Astrocyte (in vitro differentiated cells and primary cell): ENCODE results near the gene CHRNE. TPM values are rescaled to one million over a fixed set of nuclear protein-coding genes. Genes with fewer than 3 reads are reported as not detected.

Experiments
- DNase-seq: peaks from one replicate; pipeline ENCODE4 v3.0.0-alpha.2; 2010; ENCODE audit warnings: low read depth
- FAIRE-seq: peaks from 2 replicates; lab custom pipeline; 2011; peaks lifted over from hg19 to GRCh38; lab: Jason Lieb, UNC
- H2AFZ ChIP-seq: 2 replicates; pipeline ENCODE4 v1.6.0; 2012; ENCODE audit warnings: low read depth, low read length, inconsistent platforms
- H3K27ac ChIP-seq: 2 replicates; pipeline ENCODE4 v1.5.1; 2011; ENCODE audit warnings: low read depth, low read length, inconsistent platforms
- H3K27me3 ChIP-seq: 2 replicates; pipeline ENCODE4 v1.6.0; 2011; ENCODE audit warnings: low read length, inconsistent platforms; ENCODE audit not compliant: insufficient read depth
- H3K36me3 ChIP-seq: 2 replicates; pipeline ENCODE4 v1.5.1; 2011; ENCODE audit warnings: low read length, inconsistent platforms; ENCODE audit not compliant: insufficient read depth
- H3K4me1 ChIP-seq: 2 replicates; pipeline ENCODE4 v1.5.1; 2011; ENCODE audit warnings: low read length, inconsistent platforms; ENCODE audit not compliant: insufficient read depth
- H3K4me2 ChIP-seq: 2 replicates; pipeline ENCODE4 v1.6.0; 2012; ENCODE audit warnings: low read length, inconsistent platforms
- H3K4me3 ChIP-seq: 2 replicates; pipeline ENCODE4 v1.5.1; 2011; ENCODE audit warnings: low read depth, mild to moderate bottlenecking, low read length, inconsistent platforms; ENCODE audit not compliant: insufficient read depth
- H3K79me2 ChIP-seq: 2 replicates; pipeline ENCODE4 v1.6.0; 2012; ENCODE audit warnings: mild to moderate bottlenecking, low read length, inconsistent platforms; ENCODE audit not compliant: insufficient read depth
- H3K9ac ChIP-seq: 2 replicates; pipeline ENCODE4 v1.6.0; 2012; ENCODE audit warnings: mild to moderate bottlenecking, low read length, inconsistent platforms
- H3K9me3 ChIP-seq: 2 replicates; pipeline ENCODE4 v1.5.1; 2012; ENCODE audit warnings: low read depth, mild to moderate bottlenecking, low read length, inconsistent platforms; ENCODE audit not compliant: insufficient read depth
- H4K20me1 ChIP-seq: 2 replicates; pipeline ENCODE4 v1.6.0; 2012; ENCODE audit warnings: low read length, inconsistent platforms; ENCODE audit not compliant: insufficient read depth
- H3K27ac Mint-ChIP-seq: one replicate; pipeline ENCODE4 v1.8.0; 2021; ENCODE audit warnings: mild to moderate bottlenecking, mixed read lengths; ENCODE audit not compliant: unreplicated experiment
- H3K27me3 Mint-ChIP-seq: one replicate; pipeline ENCODE4 v1.8.0; 2021; ENCODE audit warnings: low read depth, mixed read lengths; ENCODE audit not compliant: unreplicated experiment
- H3K36me3 Mint-ChIP-seq: one replicate; pipeline ENCODE4 v1.8.0; 2021; ENCODE audit warnings: low read depth, mixed read lengths; ENCODE audit not compliant: unreplicated experiment
- H3K4me1 Mint-ChIP-seq: one replicate; pipeline ENCODE4 v1.8.0; 2021; ENCODE audit warnings: low read depth, mixed read lengths; ENCODE audit not compliant: unreplicated experiment
- H3K4me3 Mint-ChIP-seq: one replicate; pipeline ENCODE4 v1.8.0; 2021; ENCODE audit warnings: mild to moderate bottlenecking, moderate library complexity, mixed read lengths; ENCODE audit not compliant: unreplicated experiment
- H3K9me3 Mint-ChIP-seq: one replicate; pipeline ENCODE4 v1.8.0; 2021; ENCODE audit warnings: mild to moderate bottlenecking, mixed read lengths; ENCODE audit not compliant: unreplicated experiment
- EZH2 ChIP-seq: IDR thresholded peaks from 2 replicates; pipeline ENCODE4 v1.6.1; 2012; ENCODE audit warnings: mild to moderate bottlenecking, low read length, inconsistent platforms; ENCODE audit not compliant: insufficient read depth
- total RNA-seq: library from RNA; stranded (reverse); gene quantifications from 2 replicates; pipeline ENCODE4 v1.2.1, GENCODE V29; 2021
- TF ChIP-seq, protein P1 (sequence below): IDR thresholded peaks from 2 replicates; pipeline ENCODE4 v1.5.1; 2011; ENCODE audit warnings: low read depth, mild to moderate bottlenecking, inconsistent platforms, low read length, moderate library complexity; ENCODE audit not compliant: insufficient read depth

Gene CHRNE
- total RNA-seq, 1 donor from 2014 or later = 0.20 TPM

DNA sequence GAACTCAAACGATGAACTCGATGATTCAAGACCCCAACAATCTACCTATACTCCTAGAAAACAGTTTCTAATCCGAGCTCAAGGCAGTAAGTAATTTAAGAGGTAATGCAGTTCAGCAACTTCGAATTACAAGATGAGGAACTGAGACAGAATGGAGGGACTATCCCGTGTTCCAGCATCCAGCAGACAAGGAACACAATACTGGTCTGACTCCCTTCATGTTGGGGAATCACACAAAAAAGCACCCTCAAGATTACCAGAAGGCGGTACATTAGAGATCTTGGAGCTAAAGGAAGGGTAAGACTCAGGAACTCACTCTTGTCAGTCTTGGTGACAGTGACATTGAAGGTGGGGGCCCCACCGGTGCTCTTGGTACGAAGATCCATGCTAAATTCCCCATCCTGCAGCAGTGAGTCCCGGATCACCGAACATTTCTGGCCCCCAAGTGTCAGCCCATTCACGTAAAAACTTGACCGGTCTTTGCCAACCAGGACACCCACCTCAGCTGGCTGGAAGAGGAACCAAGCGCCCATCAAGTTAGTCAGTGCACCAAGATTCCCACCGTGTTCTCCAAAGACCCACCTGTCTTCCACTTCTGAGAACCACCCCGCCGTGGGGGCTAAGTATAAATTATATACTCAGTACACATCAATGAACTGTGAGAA, 43.5 kb upstream of the CHRNE start:
- Histone ChIP-seq H4K20me1 (peaks cover 60% of the 10 kb centered on the region), H3K4me3 (peak overlapping the region; percentile 82), H2AFZ (no peak overlapping the region), H3K9me3 (no peaks in the 10 kb centered on the region), H3K9ac (peak overlapping the region; percentile 93), H3K27me3 (no peaks in the 10 kb centered on the region), H3K4me2 (peak overlapping the region; percentile 99), H3K79me2 (peaks cover 69% of the 10 kb centered on the region), H3K27ac (peak overlapping the region; percentile 27), H3K4me1 (peaks cover 32% of the 10 kb centered on the region), H3K36me3 (peaks cover 37% of the 10 kb centered on the region)
- FAIRE-seq = no peak
- Mint-ChIP-seq H3K9me3 (no peaks in the 10 kb centered on the region), H3K4me1 (peaks cover 37% of the 10 kb centered on the region), H3K27me3 (no peaks in the 10 kb centered on the region), H3K27ac (peak overlapping the region; percentile 98), H3K4me3 (peak overlapping the region; percentile 98), H3K36me3 (peaks cover 22% of the 10 kb centered on the region)
- no peak for DNase-seq
- TF ChIP-seq, protein P1, sequence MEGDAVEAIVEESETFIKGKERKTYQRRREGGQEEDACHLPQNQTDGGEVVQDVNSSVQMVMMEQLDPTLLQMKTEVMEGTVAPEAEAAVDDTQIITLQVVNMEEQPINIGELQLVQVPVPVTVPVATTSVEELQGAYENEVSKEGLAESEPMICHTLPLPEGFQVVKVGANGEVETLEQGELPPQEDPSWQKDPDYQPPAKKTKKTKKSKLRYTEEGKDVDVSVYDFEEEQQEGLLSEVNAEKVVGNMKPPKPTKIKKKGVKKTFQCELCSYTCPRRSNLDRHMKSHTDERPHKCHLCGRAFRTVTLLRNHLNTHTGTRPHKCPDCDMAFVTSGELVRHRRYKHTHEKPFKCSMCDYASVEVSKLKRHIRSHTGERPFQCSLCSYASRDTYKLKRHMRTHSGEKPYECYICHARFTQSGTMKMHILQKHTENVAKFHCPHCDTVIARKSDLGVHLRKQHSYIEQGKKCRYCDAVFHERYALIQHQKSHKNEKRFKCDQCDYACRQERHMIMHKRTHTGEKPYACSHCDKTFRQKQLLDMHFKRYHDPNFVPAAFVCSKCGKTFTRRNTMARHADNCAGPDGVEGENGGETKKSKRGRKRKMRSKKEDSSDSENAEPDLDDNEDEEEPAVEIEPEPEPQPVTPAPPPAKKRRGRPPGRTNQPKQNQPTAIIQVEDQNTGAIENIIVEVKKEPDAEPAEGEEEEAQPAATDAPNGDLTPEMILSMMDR = no peak
- no peak for TF ChIP-seq EZH2

DNA sequence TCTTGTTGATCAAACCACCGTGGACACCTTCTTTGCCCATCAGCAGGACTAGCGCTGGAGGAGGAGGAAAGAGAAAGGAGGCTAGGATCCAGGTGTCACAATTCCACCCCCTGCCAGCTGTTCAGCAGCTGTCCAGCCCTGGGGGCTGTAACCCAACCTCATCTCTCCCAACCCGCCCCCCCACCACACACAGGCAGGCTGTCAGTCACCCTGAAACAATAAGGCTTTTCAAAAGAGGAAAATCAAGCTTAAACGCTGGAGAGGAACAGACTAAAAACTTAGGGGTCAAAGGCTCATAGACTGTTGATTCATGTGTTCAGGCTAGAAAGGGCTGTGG, 43.0 kb upstream of the CHRNE start:
- H3K4me3 ChIP-seq = peak overlapping the region; percentile 82
- H4K20me1 ChIP-seq = peaks cover 60% of the 10 kb centered on the region
- no peaks in the 10 kb centered on the region for H3K9me3 ChIP-seq
- H3K36me3 ChIP-seq = peaks cover 37% of the 10 kb centered on the region
- Mint-ChIP-seq H3K27ac (peak overlapping the region; percentile 98), H3K4me1 (peaks cover 35% of the 10 kb centered on the region), H3K9me3 (no peaks in the 10 kb centered on the region), H3K27me3 (no peaks in the 10 kb centered on the region), H3K36me3 (peaks cover 22% of the 10 kb centered on the region), H3K4me3 (peak overlapping the region; percentile 98)
- H2AFZ ChIP-seq = no peak overlapping the region
- TF ChIP-seq, protein P1 = no peak
- TF ChIP-seq EZH2 = no peak
- H3K4me2 ChIP-seq = peak overlapping the region; percentile 99
- peaks cover 37% of the 10 kb centered on the region for H3K4me1 ChIP-seq
- H3K79me2 ChIP-seq = peaks cover 74% of the 10 kb centered on the region
- no peaks in the 10 kb centered on the region for H3K27me3 ChIP-seq
- H3K27ac ChIP-seq = peak overlapping the region; percentile 89
- no peak for FAIRE-seq
- no peak for DNase-seq
- peak overlapping the region; percentile 93 for H3K9ac ChIP-seq
